Chondrocyte (in vitro differentiated cells): Measurements from ENCODE around the gene INTS6L. TPM values are rescaled to one million over a fixed set of nuclear protein-coding genes. Genes with fewer than 3 reads are reported as not detected.
A peak's percentile ranks its signal among the peaks of the same experiment; 100 is the strongest.

ENCODE experiments used
- DNase-seq: peaks from one replicate; pipeline ENCODE4 v3.0.0; 2021; ENCODE audit warnings: mixed read lengths, low spot score
- H3K27ac Mint-ChIP-seq: one replicate; pipeline ENCODE4 v1.8.0; 2021; ENCODE audit warnings: mild to moderate bottlenecking, moderate library complexity, mixed read lengths; ENCODE audit not compliant: unreplicated experiment
- H3K27me3 Mint-ChIP-seq: 2 replicates; pipeline ENCODE4 v1.8.0; 2021; ENCODE audit warnings: low read depth, mixed read lengths
- H3K36me3 Mint-ChIP-seq: 2 replicates; pipeline ENCODE4 v1.8.0; 2021; ENCODE audit warnings: low read depth, mixed read lengths
- H3K4me1 Mint-ChIP-seq: 2 replicates; pipeline ENCODE4 v1.8.0; 2021; ENCODE audit warnings: low read depth, mild to moderate bottlenecking, mixed read lengths
- H3K4me3 Mint-ChIP-seq: one replicate; pipeline ENCODE4 v1.8.0; 2021; ENCODE audit warnings: mild to moderate bottlenecking, moderate library complexity, mixed read lengths; ENCODE audit not compliant: unreplicated experiment
- H3K9me3 Mint-ChIP-seq: 2 replicates; pipeline ENCODE4 v1.8.0; 2021; ENCODE audit warnings: low read depth, mixed read lengths
- CTCF ChIP-seq: fragments of 200-600 bp; sonication (generic); IDR thresholded peaks from 2 replicates; pipeline ENCODE4 v1.5.0; 2021; ENCODE audit warnings: antibody characterized with exemption, mild to moderate bottlenecking, moderate library complexity
- total RNA-seq: library from RNA; stranded (reverse); gene quantifications from 3 replicates; pipeline ENCODE4 v1.2.1, GENCODE V29; 2021

INTS6L gene
- total RNA-seq, 1 donor from 2014 or later: 6.0 TPM

GRCh38 chrX:135513130-135513515, 7.3 kb upstream of the INTS6L start:
- Mint-ChIP-seq H3K27ac (no peak overlapping the region), H3K4me1 (no peaks in the 10 kb centered on the region), H3K9me3 (peaks cover 2% of the 10 kb centered on the region), H3K36me3 (no peaks in the 10 kb centered on the region), H3K27me3 (no peaks in the 10 kb centered on the region), H3K4me3 (no peak overlapping the region)
- DNase-seq: no peak
- TF ChIP-seq CTCF: no peak

- H3K4me1 Mint-ChIP-seq: no peaks in the 10 kb centered on the region
- DNase-seq: no peak
- no peak overlapping the region for H3K27ac Mint-ChIP-seq
- H3K27me3 Mint-ChIP-seq: no peaks in the 10 kb centered on the region
- no peak for TF ChIP-seq CTCF
- no peaks in the 10 kb centered on the region for H3K36me3 Mint-ChIP-seq
- peaks cover 2% of the 10 kb centered on the region for H3K9me3 Mint-ChIP-seq
- H3K4me3 Mint-ChIP-seq: no peak overlapping the region
Observed at GRCh38 chrX:135516376-135516775, 4.1 kb upstream of the INTS6L start.

GRCh38 chrX:135518161-135518560, 2.3 kb upstream of the INTS6L start:
- no peak overlapping the region for H3K27ac Mint-ChIP-seq
- H3K4me3 Mint-ChIP-seq: no peak overlapping the region
- DNase-seq: no peak
- H3K36me3 Mint-ChIP-seq: no peaks in the 10 kb centered on the region
- H3K9me3 Mint-ChIP-seq: peaks cover 2% of the 10 kb centered on the region
- H3K4me1 Mint-ChIP-seq: peaks cover 10% of the 10 kb centered on the region
- no peak for TF ChIP-seq CTCF
- no peaks in the 10 kb centered on the region for H3K27me3 Mint-ChIP-seq

- TF ChIP-seq CTCF: no peak
- Mint-ChIP-seq H3K36me3 (no peaks in the 10 kb centered on the region), H3K27ac (peak overlapping the region; percentile 99), H3K4me1 (peaks cover 26% of the 10 kb centered on the region), H3K4me3 (peak overlapping the region; percentile 93), H3K27me3 (no peaks in the 10 kb centered on the region), H3K9me3 (peaks cover 2% of the 10 kb centered on the region)
- no peak for DNase-seq
Observed at GRCh38 chrX:135520022-135520552, 373 bp upstream of the INTS6L start.

- Mint-ChIP-seq H3K36me3 (no peaks in the 10 kb centered on the region), H3K4me3 (peak overlapping the region; percentile 93), H3K27me3 (no peaks in the 10 kb centered on the region), H3K9me3 (peaks cover 4% of the 10 kb centered on the region), H3K27ac (peak overlapping the region; percentile 99), H3K4me1 (peaks cover 27% of the 10 kb centered on the region)
- DNase-seq: no peak
- TF ChIP-seq CTCF: no peak
Observed at GRCh38 chrX:135521405-135522131, 1.1 kb downstream of the INTS6L start.
